GM23248 (cell line): ENCODE results near the gene TYROBP. TPM values are rescaled to one million over a fixed set of nuclear protein-coding genes. Genes with fewer than 3 reads are reported as not detected.
"Not testable (repeated sequence)": the region's sequence is repeated elsewhere in the genome, so short reads cannot be mapped to it uniquely, and the experiment has no call there.

ENCODE experiments used
- DNase-seq: peaks from one replicate; pipeline ENCODE4 v3.0.0-alpha.2; 2015
- H2AFZ ChIP-seq: fragments of 200-600 bp; sonication (generic); 2 replicates; pipeline ENCODE4 v1.6.1; 2016; ENCODE audit warnings: antibody characterized with exemption
- H3F3A ChIP-seq: fragments of 200-600 bp; sonication (generic); 2 replicates; pipeline ENCODE4 v1.6.1; 2016; ENCODE audit warnings: mild to moderate bottlenecking, antibody characterized with exemption, mixed run types; ENCODE audit not compliant: insufficient read depth
- H3K27ac ChIP-seq: fragments of 200-600 bp; sonication (generic); 2 replicates; pipeline ENCODE4 v1.5.1; 2016; ENCODE audit warnings: mild to moderate bottlenecking
- H3K27me3 ChIP-seq: fragments of 200-600 bp; sonication (generic); replicated peaks from 2 replicates; pipeline ENCODE4 v1.6.1; 2016; ENCODE audit warnings: mild to moderate bottlenecking; ENCODE audit not compliant: insufficient read depth
- H3K36me3 ChIP-seq: fragments of 200-600 bp; sonication (generic); 2 replicates; pipeline ENCODE4 v1.6.1; 2016; ENCODE audit warnings: low read depth, mild to moderate bottlenecking
- H3K4me1 ChIP-seq: fragments of 200-600 bp; sonication (generic); 2 replicates; pipeline ENCODE4 v1.6.1; 2016; ENCODE audit warnings: mild to moderate bottlenecking; ENCODE audit not compliant: insufficient read depth
- H3K4me2 ChIP-seq: fragments of 200-600 bp; sonication (generic); one replicate; pipeline ENCODE4 v1.6.1; 2016; ENCODE audit warnings: mild to moderate bottlenecking; ENCODE audit not compliant: unreplicated experiment
- H3K4me3 ChIP-seq: fragments of 200-600 bp; sonication (generic); 2 replicates; pipeline ENCODE4 v1.5.1; 2016; ENCODE audit warnings: mild to moderate bottlenecking
- H3K79me2 ChIP-seq: fragments of 200-600 bp; sonication (generic); 2 replicates; pipeline ENCODE4 v1.6.1; 2016; ENCODE audit warnings: mild to moderate bottlenecking; ENCODE audit not compliant: insufficient read depth
- H3K9ac ChIP-seq: fragments of 200-600 bp; sonication (generic); 2 replicates; pipeline ENCODE4 v1.6.1; 2016; ENCODE audit warnings: mild to moderate bottlenecking
- H3K9me2 ChIP-seq: fragments of 200-600 bp; sonication (generic); 2 replicates; pipeline ENCODE4 v1.6.1; 2016; ENCODE audit warnings: mixed run types, mild to moderate bottlenecking, moderate library complexity; ENCODE audit not compliant: insufficient read depth
- H3K9me3 ChIP-seq: fragments of 200-600 bp; sonication (generic); one replicate; pipeline ENCODE4 v1.6.1; 2017; ENCODE audit warnings: low read depth
- H4K20me1 ChIP-seq: fragments of 200-600 bp; sonication (generic); 2 replicates; pipeline ENCODE4 v1.6.0; 2016; ENCODE audit not compliant: insufficient read depth
- EZH2 ChIP-seq: fragments of 200-600 bp; sonication (generic); IDR thresholded peaks from 2 replicates; pipeline ENCODE4 v1.6.1; 2018; ENCODE audit warnings: antibody characterized with exemption, mild to moderate bottlenecking; ENCODE audit not compliant: insufficient read depth, poor library complexity, severe bottlenecking
- EZH2phosphoT487 ChIP-seq: fragments of 200-600 bp; sonication (generic); IDR thresholded peaks from 2 replicates; pipeline ENCODE4 v1.6.1; 2018; ENCODE audit warnings: antibody characterized with exemption, moderate library complexity, mild to moderate bottlenecking, low read depth; ENCODE audit not compliant: insufficient read depth
- WGBS, 2 experiments: methylation state at CpG; one replicate each; pipeline ENCODE4 v1.1.6; 2015 to 2017; ENCODE audit warnings: low lambda C conversion rate in 2 of 2, low coverage in 1 of 2; ENCODE audit errors: missing lambda C conversion rate in 2 of 2; 5-methylcytosine and 5-hydroxymethylcytosine counted together
- in situ Hi-C: fragments of 300-500 bp; cut with MboI; formaldehyde crosslinking; loops from 2 replicates; pipeline ENCODE4 v1.15.0; 2020
- polyA plus RNA-seq: library from polyadenylated mRNA; unstranded; fragments of >200 nt; fragmentation: Nextera tagmentation; extraction: Ambion mirVana; gene quantifications from 2 replicates; pipeline ENCODE4 v1.2.1, GENCODE V29; 2016
- total RNA-seq: library from RNA; depleted of rRNA; stranded (reverse); fragments of >200 nt; shearing (Covaris generic); gene quantifications from 2 replicates; pipeline ENCODE4 v1.2.3, GENCODE V29; 2014

TYROBP gene
- total and polyA plus RNA-seq, 2 experiments from 2014 or later: not detected

- TF ChIP-seq EZH2phosphoT487: no peak
- TF ChIP-seq EZH2: no peak
- H3K27me3 ChIP-seq: no peaks in the 10 kb centered on the region
- DNase-seq: no peak
- no peak overlapping the region for H3K4me2 ChIP-seq
- no peak overlapping the region for H2AFZ ChIP-seq
- H3K9me2 ChIP-seq: no peaks in the 10 kb centered on the region
- H3K36me3 ChIP-seq: peaks cover 23% of the 10 kb centered on the region
- H3K4me3 ChIP-seq: no peak overlapping the region
- H4K20me1 ChIP-seq: no peaks in the 10 kb centered on the region
- WGBS, 2 experiments: 93 to 94% methylated on average over 13 of the region's 13 CpGs
- peaks cover 8% of the 10 kb centered on the region for H3K4me1 ChIP-seq
- in situ Hi-C loops: no loop called here
- H3K79me2 ChIP-seq: peaks cover 28% of the 10 kb centered on the region
- H3F3A ChIP-seq: peaks cover 14% of the 10 kb centered on the region
- no peaks in the 10 kb centered on the region for H3K9me3 ChIP-seq
- no peak overlapping the region for H3K9ac ChIP-seq
- no peak overlapping the region for H3K27ac ChIP-seq
Observed at GRCh38 chr19:35896643-35897040, 11.5 kb downstream of the TYROBP start.

GRCh38 chr19:35895911-35896642 lies 12.0 kb downstream of the TYROBP start:
- no peaks in the 10 kb centered on the region for H3K27me3 ChIP-seq
- in situ Hi-C loops: no loop called here
- no peak overlapping the region for H3K27ac ChIP-seq
- no peaks in the 10 kb centered on the region for H3K9me3 ChIP-seq
- H4K20me1 ChIP-seq: no peaks in the 10 kb centered on the region
- H3K4me2 ChIP-seq: no peak overlapping the region
- H3K36me3 ChIP-seq: peaks cover 27% of the 10 kb centered on the region
- H2AFZ ChIP-seq: no peak overlapping the region
- peaks cover 28% of the 10 kb centered on the region for H3K79me2 ChIP-seq
- no peak for DNase-seq
- H3K9ac ChIP-seq: no peak overlapping the region
- peaks cover 8% of the 10 kb centered on the region; the same call in 1 of the 2 replicates for H3F3A ChIP-seq
- H3K9me2 ChIP-seq: no peaks in the 10 kb centered on the region
- no peak for TF ChIP-seq EZH2
- TF ChIP-seq EZH2phosphoT487: no peak
- peaks cover 3% of the 10 kb centered on the region for H3K4me1 ChIP-seq
- 93% methylated on average over 18 to 21 of the region's 21 CpGs for WGBS, 2 experiments
- no peak overlapping the region for H3K4me3 ChIP-seq

GRCh38 chr19:35894342-35894741 lies 13.8 kb downstream of the TYROBP start:
- TF ChIP-seq EZH2: no peak
- no peak for TF ChIP-seq EZH2phosphoT487
- 0 out of 2 replicates have a peak, but pooled peaks cover 5% of the 10 kb centered on the region for H3F3A ChIP-seq
- no peaks in the 10 kb centered on the region for H3K27me3 ChIP-seq
- peaks cover 34% of the 10 kb centered on the region for H3K36me3 ChIP-seq
- H3K9me2 ChIP-seq: no peaks in the 10 kb centered on the region
- no peak overlapping the region for H2AFZ ChIP-seq
- H3K4me3 ChIP-seq: no peak overlapping the region
- 87 to 98% methylated on average over 2 of the region's 2 CpGs for WGBS, 2 experiments
- no peak overlapping the region for H3K4me2 ChIP-seq
- H4K20me1 ChIP-seq: no peaks in the 10 kb centered on the region
- peaks cover 28% of the 10 kb centered on the region for H3K79me2 ChIP-seq
- in situ Hi-C loops: no loop called here
- H3K9ac ChIP-seq: no peak overlapping the region
- H3K9me3 ChIP-seq: no peaks in the 10 kb centered on the region
- DNase-seq: no peak
- no peak overlapping the region for H3K27ac ChIP-seq
- no peaks in the 10 kb centered on the region for H3K4me1 ChIP-seq

- H3K4me3 ChIP-seq, in situ Hi-C loops, H3K4me2 ChIP-seq, H4K20me1 ChIP-seq, H3K9me3 ChIP-seq, H3K4me1 ChIP-seq, H3K27me3 ChIP-seq, H3K79me2 ChIP-seq, H2AFZ ChIP-seq, H3F3A ChIP-seq, H3K9me2 ChIP-seq, H3K9ac ChIP-seq, H3K27ac ChIP-seq, DNase-seq: not testable (repeated sequence)
- peaks cover 41% of the 10 kb centered on the region for H3K36me3 ChIP-seq
- WGBS, 2 experiments: 90 to 94% methylated on average over 3 of the region's 3 CpGs
Observed at GRCh38 chr19:35891819-35892218, 16.3 kb downstream of the TYROBP start.
